Measurements from ENCODE around the gene RBFOX2. TPM values are rescaled to one million over a fixed set of nuclear protein-coding genes. Genes with fewer than 3 reads are reported as not detected.

RBFOX2 gene
- total RNA-seq, 4 donors from 2014 or later, result 103 to 139 (median 108) TPM

GRCh38 chr22:35917651-35918050 is 111.0 kb downstream of the RBFOX2 start:
- Histone ChIP-seq H3K27me3 (no peaks in the 10 kb centered on the region), H3K4me1 (peaks cover 41 to 64% of the 10 kb centered on the region in 2 donors), H3K9me3 (no peaks in the 10 kb centered on the region), H3K36me3 (no peaks in the 10 kb centered on the region), H3K27ac (no peak overlapping the region), H3K4me3 (replicated peaks in 1 of 3) (no peak overlapping the region)
- intact Hi-C loops (cut with DNase I), result loop anchor here (5.0 kb wide), 1 partner anchor 290 kb away; no protein-coding TSS in a partner anchor
- WGBS, 2 donors, result 88 to 96% methylated on average over 4 of the region's 4 CpGs
- DNase-seq, result no peak
- no peak for TF ChIP-seq CTCF (IDR thresholded peaks at IDR 0.05)
- TF ChIP-seq POLR2A (IDR thresholded peaks at IDR 0.05), result no peak

- Histone ChIP-seq H3K9me3 (no peaks in the 10 kb centered on the region), H3K36me3 (no peaks in the 10 kb centered on the region), H3K4me3 (replicated peaks in 1 of 3) (peak overlapping the region in 1 of 3 donors; percentile 7), H3K27ac (peak overlapping the region; percentile 62 to 86 (median 81)), H3K4me1 (peaks cover 41 to 65% of the 10 kb centered on the region in 2 donors), H3K27me3 (no peaks in the 10 kb centered on the region)
- intact Hi-C loops (cut with DNase I), result loop anchor here (5.0 kb wide), 1 partner anchor 288 kb away; no protein-coding TSS in a partner anchor
- TF ChIP-seq POLR2A (IDR thresholded peaks at IDR 0.05), result no peak
- no peak for TF ChIP-seq CTCF (IDR thresholded peaks at IDR 0.05)
- peak in 1 of 2 donors; percentile 24 for DNase-seq
- WGBS, 2 donors, result 5 to 13% methylated on average over 5 of the region's 5 CpGs
These were observed 113.1 kb downstream of the RBFOX2 start for GRCh38 chr22:35915477-35916013.

GRCh38 chr22:35914665-35915476 is 113.8 kb downstream of the RBFOX2 start:
- peak overlapping the region in 2 of 3 donors; percentile 5 to 7 for H3K4me3 ChIP-seq (replicated peaks in 1 of 3)
- TF ChIP-seq CTCF (IDR thresholded peaks at IDR 0.05), result no peak
- peak in 1 of 2 donors; percentile 61 for TF ChIP-seq POLR2A (IDR thresholded peaks at IDR 0.05)
- no peaks in the 10 kb centered on the region for H3K9me3 ChIP-seq
- intact Hi-C loops (cut with DNase I), result loop anchor here (5.0 kb wide), 1 partner anchor 288 kb away; no protein-coding TSS in a partner anchor
- peak; percentile 69 to 73 for DNase-seq
- no peaks in the 10 kb centered on the region for H3K27me3 ChIP-seq
- H3K4me1 ChIP-seq, result peaks cover 41 to 65% of the 10 kb centered on the region in 2 donors
- 0 to 4% methylated on average over 9 of the region's 9 CpGs for WGBS, 2 donors
- peak overlapping the region; percentile 62 to 86 (median 81) for H3K27ac ChIP-seq
- H3K36me3 ChIP-seq, result no peaks in the 10 kb centered on the region

GRCh38 chr22:35914357-35914664 is 114.3 kb downstream of the RBFOX2 start:
- Histone ChIP-seq H3K27ac (peak overlapping the region; percentile 34 to 86 (median 62)), H3K27me3 (no peaks in the 10 kb centered on the region), H3K4me3 (replicated peaks in 1 of 3) (no peak overlapping the region), H3K9me3 (no peaks in the 10 kb centered on the region), H3K4me1 (peaks cover 41 to 65% of the 10 kb centered on the region in 2 donors), H3K36me3 (no peaks in the 10 kb centered on the region)
- DNase-seq, result no peak
- WGBS, 2 donors, result 19 to 21% methylated on average over 2 of the region's 2 CpGs
- TF ChIP-seq CTCF (IDR thresholded peaks at IDR 0.05) (no peak), POLR2A (IDR thresholded peaks at IDR 0.05) (no peak)
- intact Hi-C loops (cut with DNase I), result no loop called here

GRCh38 chr22:35913925-35914324 is 114.7 kb downstream of the RBFOX2 start:
- WGBS, 2 donors, result 78 to 87% methylated on average over 1 of the region's 1 CpG
- no peak overlapping the region for H3K4me3 ChIP-seq (replicated peaks in 1 of 3)
- H3K27ac ChIP-seq, result peak overlapping the region; percentile 34 to 86 (median 62)
- no peaks in the 10 kb centered on the region for H3K36me3 ChIP-seq
- peaks cover 41 to 61% of the 10 kb centered on the region in 2 donors for H3K4me1 ChIP-seq
- TF ChIP-seq POLR2A (IDR thresholded peaks at IDR 0.05), result no peak
- TF ChIP-seq CTCF (IDR thresholded peaks at IDR 0.05), result no peak
- no peaks in the 10 kb centered on the region for H3K27me3 ChIP-seq
- no peaks in the 10 kb centered on the region for H3K9me3 ChIP-seq
- no peak for DNase-seq
- intact Hi-C loops (cut with DNase I), result no loop called here
